Measurements from ENCODE around the gene HOXB3. TPM values are rescaled to one million over a fixed set of nuclear protein-coding genes. Genes with fewer than 3 reads are reported as not detected.

HOXB3 gene
- total RNA-seq, 4 donors from 2014 or later: 37.0 to 89.3 (median 65.4) TPM

GRCh38 chr17:48583708-48584222 is 6.3 kb downstream of the HOXB3 start:
- no peaks in the 10 kb centered on the region for H3K36me3 ChIP-seq
- H3K4me1 ChIP-seq: peaks cover 0 to 67% (median 5%) of the 10 kb centered on the region in 4 donors
- H3K4me3 ChIP-seq: no peak overlapping the region
- TF ChIP-seq, protein P1, sequence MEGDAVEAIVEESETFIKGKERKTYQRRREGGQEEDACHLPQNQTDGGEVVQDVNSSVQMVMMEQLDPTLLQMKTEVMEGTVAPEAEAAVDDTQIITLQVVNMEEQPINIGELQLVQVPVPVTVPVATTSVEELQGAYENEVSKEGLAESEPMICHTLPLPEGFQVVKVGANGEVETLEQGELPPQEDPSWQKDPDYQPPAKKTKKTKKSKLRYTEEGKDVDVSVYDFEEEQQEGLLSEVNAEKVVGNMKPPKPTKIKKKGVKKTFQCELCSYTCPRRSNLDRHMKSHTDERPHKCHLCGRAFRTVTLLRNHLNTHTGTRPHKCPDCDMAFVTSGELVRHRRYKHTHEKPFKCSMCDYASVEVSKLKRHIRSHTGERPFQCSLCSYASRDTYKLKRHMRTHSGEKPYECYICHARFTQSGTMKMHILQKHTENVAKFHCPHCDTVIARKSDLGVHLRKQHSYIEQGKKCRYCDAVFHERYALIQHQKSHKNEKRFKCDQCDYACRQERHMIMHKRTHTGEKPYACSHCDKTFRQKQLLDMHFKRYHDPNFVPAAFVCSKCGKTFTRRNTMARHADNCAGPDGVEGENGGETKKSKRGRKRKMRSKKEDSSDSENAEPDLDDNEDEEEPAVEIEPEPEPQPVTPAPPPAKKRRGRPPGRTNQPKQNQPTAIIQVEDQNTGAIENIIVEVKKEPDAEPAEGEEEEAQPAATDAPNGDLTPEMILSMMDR (IDR thresholded peaks at IDR 0.05): no peak
- TF ChIP-seq POLR2A (IDR thresholded peaks at IDR 0.05): no peak
- no peaks in the 10 kb centered on the region for H3K9me3 ChIP-seq
- DNase-seq: no peak
- H3K27ac ChIP-seq: peak overlapping the region in 2 of 4 donors; percentile 89 to 92
- H3K27me3 ChIP-seq: no peaks in the 10 kb centered on the region

DNA sequence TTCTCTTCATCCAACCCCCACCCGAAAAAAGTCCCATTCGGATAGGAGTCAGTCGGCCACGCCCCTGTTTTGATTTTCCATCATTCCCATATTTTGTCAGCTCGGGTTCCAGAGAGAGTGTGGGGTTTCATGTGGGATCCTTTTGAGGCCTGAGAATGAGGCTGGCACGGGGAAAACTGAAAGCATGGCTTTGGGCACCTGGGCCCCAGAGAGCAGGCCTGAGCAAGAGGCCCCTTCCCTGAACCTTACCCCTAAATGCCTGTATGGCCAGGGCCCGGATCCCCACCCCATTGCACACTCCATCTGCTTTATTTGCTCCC is 7.3 kb downstream of the HOXB3 start:
- Histone ChIP-seq H3K36me3 (no peaks in the 10 kb centered on the region), H3K4me3 (peak overlapping the region in 1 of 4 donors; percentile 61), H3K27ac (peak overlapping the region; percentile 71 to 92 (median 84)), H3K27me3 (no peaks in the 10 kb centered on the region), H3K9me3 (no peaks in the 10 kb centered on the region), H3K4me1 (peaks cover 0 to 70% (median 6%) of the 10 kb centered on the region in 4 donors)
- no peak for DNase-seq
- TF ChIP-seq POLR2A (IDR thresholded peaks at IDR 0.05): no peak
- TF ChIP-seq, protein P1 (IDR thresholded peaks at IDR 0.05): no peak

- peaks cover 0 to 4% (median 0%) of the 10 kb centered on the region in 3 donors for H3K36me3 ChIP-seq
- TF ChIP-seq, protein P1 (IDR thresholded peaks at IDR 0.05): no peak
- no peak for TF ChIP-seq POLR2A (IDR thresholded peaks at IDR 0.05)
- H3K4me1 ChIP-seq: peaks cover 0 to 69% (median 5%) of the 10 kb centered on the region in 4 donors
- H3K27me3 ChIP-seq: no peaks in the 10 kb centered on the region
- peak in 1 of 3 donors; percentile 64 for DNase-seq
- peak overlapping the region; percentile 77 to 92 (median 84) for H3K27ac ChIP-seq
- H3K4me3 ChIP-seq: peak overlapping the region in 2 of 4 donors; percentile 15 to 61
- no peaks in the 10 kb centered on the region for H3K9me3 ChIP-seq
These were observed 10.1 kb downstream of the HOXB3 start for GRCh38 chr17:48579760-48580554.

DNA sequence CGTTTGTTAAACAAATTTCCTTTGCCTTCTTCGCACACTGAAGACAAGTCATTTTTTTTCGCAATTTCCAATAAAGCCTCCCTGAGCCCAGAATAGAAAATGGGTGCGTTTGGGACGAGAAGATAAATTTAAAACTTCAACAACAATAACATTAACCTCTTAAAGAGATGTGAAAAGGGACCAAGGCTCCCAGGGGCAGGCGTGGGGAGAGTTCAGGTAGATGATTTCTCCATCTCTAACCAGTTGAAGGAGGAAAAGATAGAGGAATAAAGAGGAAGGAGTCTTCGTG is 10.6 kb downstream of the HOXB3 start:
- H3K27me3 ChIP-seq: no peaks in the 10 kb centered on the region
- H3K27ac ChIP-seq: peak overlapping the region; percentile 77 to 92 (median 82)
- TF ChIP-seq, protein P1 (IDR thresholded peaks at IDR 0.05): no peak
- TF ChIP-seq POLR2A (IDR thresholded peaks at IDR 0.05): no peak
- DNase-seq: no peak
- peaks cover 0 to 4% (median 0%) of the 10 kb centered on the region in 3 donors for H3K36me3 ChIP-seq
- peaks cover 0 to 64% (median 5%) of the 10 kb centered on the region in 4 donors for H3K4me1 ChIP-seq
- H3K4me3 ChIP-seq: peak overlapping the region in 2 of 4 donors; percentile 61 to 82
- no peaks in the 10 kb centered on the region for H3K9me3 ChIP-seq

- DNase-seq: peak in 1 of 3 donors; percentile 55
- H3K27ac ChIP-seq: peak overlapping the region; percentile 77 to 92 (median 82)
- H3K36me3 ChIP-seq: peaks cover 0 to 4% (median 0%) of the 10 kb centered on the region in 3 donors
- peak overlapping the region; percentile 60 to 82 (median 65) for H3K4me3 ChIP-seq
- H3K4me1 ChIP-seq: peaks cover 0 to 58% (median 5%) of the 10 kb centered on the region in 4 donors
- no peaks in the 10 kb centered on the region for H3K9me3 ChIP-seq
- H3K27me3 ChIP-seq: no peaks in the 10 kb centered on the region
- no peak for TF ChIP-seq POLR2A (IDR thresholded peaks at IDR 0.05)
- TF ChIP-seq, protein P1 (IDR thresholded peaks at IDR 0.05): no peak
These were observed 11.2 kb downstream of the HOXB3 start for GRCh38 chr17:48578616-48579470.

Measured in Peyer's patch (tissue), 4 donors.